GM23248 (cell line): Measurements from ENCODE around the gene PRPSAP1. TPM values are rescaled to one million over a fixed set of nuclear protein-coding genes. Genes with fewer than 3 reads are reported as not detected.

Experiments used
- DNase-seq: peaks from one replicate; pipeline ENCODE4 v3.0.0-alpha.2; 2015
- H2AFZ ChIP-seq: fragments of 200-600 bp; sonication (generic); 2 replicates; pipeline ENCODE4 v1.6.1; 2016; ENCODE audit warnings: antibody characterized with exemption
- H3F3A ChIP-seq: fragments of 200-600 bp; sonication (generic); 2 replicates; pipeline ENCODE4 v1.6.1; 2016; ENCODE audit warnings: mild to moderate bottlenecking, antibody characterized with exemption, mixed run types; ENCODE audit not compliant: insufficient read depth
- H3K27ac ChIP-seq: fragments of 200-600 bp; sonication (generic); 2 replicates; pipeline ENCODE4 v1.5.1; 2016; ENCODE audit warnings: mild to moderate bottlenecking
- H3K27me3 ChIP-seq: fragments of 200-600 bp; sonication (generic); replicated peaks from 2 replicates; pipeline ENCODE4 v1.6.1; 2016; ENCODE audit warnings: mild to moderate bottlenecking; ENCODE audit not compliant: insufficient read depth
- H3K36me3 ChIP-seq: fragments of 200-600 bp; sonication (generic); 2 replicates; pipeline ENCODE4 v1.6.1; 2016; ENCODE audit warnings: low read depth, mild to moderate bottlenecking
- H3K4me1 ChIP-seq: fragments of 200-600 bp; sonication (generic); 2 replicates; pipeline ENCODE4 v1.6.1; 2016; ENCODE audit warnings: mild to moderate bottlenecking; ENCODE audit not compliant: insufficient read depth
- H3K4me2 ChIP-seq: fragments of 200-600 bp; sonication (generic); one replicate; pipeline ENCODE4 v1.6.1; 2016; ENCODE audit warnings: mild to moderate bottlenecking; ENCODE audit not compliant: unreplicated experiment
- H3K4me3 ChIP-seq: fragments of 200-600 bp; sonication (generic); 2 replicates; pipeline ENCODE4 v1.5.1; 2016; ENCODE audit warnings: mild to moderate bottlenecking
- H3K79me2 ChIP-seq: fragments of 200-600 bp; sonication (generic); 2 replicates; pipeline ENCODE4 v1.6.1; 2016; ENCODE audit warnings: mild to moderate bottlenecking; ENCODE audit not compliant: insufficient read depth
- H3K9ac ChIP-seq: fragments of 200-600 bp; sonication (generic); 2 replicates; pipeline ENCODE4 v1.6.1; 2016; ENCODE audit warnings: mild to moderate bottlenecking
- H3K9me2 ChIP-seq: fragments of 200-600 bp; sonication (generic); 2 replicates; pipeline ENCODE4 v1.6.1; 2016; ENCODE audit warnings: mixed run types, mild to moderate bottlenecking, moderate library complexity; ENCODE audit not compliant: insufficient read depth
- H3K9me3 ChIP-seq: fragments of 200-600 bp; sonication (generic); one replicate; pipeline ENCODE4 v1.6.1; 2017; ENCODE audit warnings: low read depth
- H4K20me1 ChIP-seq: fragments of 200-600 bp; sonication (generic); 2 replicates; pipeline ENCODE4 v1.6.0; 2016; ENCODE audit not compliant: insufficient read depth
- EZH2 ChIP-seq: fragments of 200-600 bp; sonication (generic); IDR thresholded peaks from 2 replicates; pipeline ENCODE4 v1.6.1; 2018; ENCODE audit warnings: antibody characterized with exemption, mild to moderate bottlenecking; ENCODE audit not compliant: insufficient read depth, poor library complexity, severe bottlenecking
- EZH2phosphoT487 ChIP-seq: fragments of 200-600 bp; sonication (generic); IDR thresholded peaks from 2 replicates; pipeline ENCODE4 v1.6.1; 2018; ENCODE audit warnings: antibody characterized with exemption, moderate library complexity, mild to moderate bottlenecking, low read depth; ENCODE audit not compliant: insufficient read depth
- WGBS, 2 experiments: methylation state at CpG; one replicate each; pipeline ENCODE4 v1.1.6; 2015 to 2017; ENCODE audit warnings: low lambda C conversion rate in 2 of 2, low coverage in 1 of 2; ENCODE audit errors: missing lambda C conversion rate in 2 of 2; 5-methylcytosine and 5-hydroxymethylcytosine counted together
- in situ Hi-C: fragments of 300-500 bp; cut with MboI; formaldehyde crosslinking; loops from 2 replicates; pipeline ENCODE4 v1.15.0; 2020
- polyA plus RNA-seq: library from polyadenylated mRNA; unstranded; fragments of >200 nt; fragmentation: Nextera tagmentation; extraction: Ambion mirVana; gene quantifications from 2 replicates; pipeline ENCODE4 v1.2.1, GENCODE V29; 2016
- total RNA-seq: library from RNA; depleted of rRNA; stranded (reverse); fragments of >200 nt; shearing (Covaris generic); gene quantifications from 2 replicates; pipeline ENCODE4 v1.2.3, GENCODE V29; 2014

Gene PRPSAP1
- total and polyA plus RNA-seq, 2 experiments from 2014 or later = 53.2 to 56.5 TPM

DNA sequence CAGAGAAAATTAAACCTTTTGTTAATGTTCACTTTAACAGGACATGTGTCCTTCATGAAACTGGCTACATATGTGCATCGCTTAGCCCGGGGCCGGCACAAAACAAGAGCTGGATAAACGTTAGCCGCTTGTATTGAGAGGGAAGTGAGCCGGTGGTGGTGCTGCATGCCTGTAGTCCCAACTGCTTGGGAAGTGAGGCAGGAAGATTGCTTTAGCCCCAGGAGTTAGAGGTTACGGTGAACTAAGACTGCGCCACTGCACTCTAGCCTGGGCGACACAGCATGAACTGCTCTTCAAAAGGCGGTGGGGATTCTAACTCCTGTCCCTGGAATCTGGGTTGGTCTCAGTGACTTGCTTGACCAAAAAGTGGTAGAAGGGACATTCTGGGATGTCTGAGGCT, 15.7 kb upstream of the PRPSAP1 start:
- Histone ChIP-seq H3K27ac (peak overlapping the region; percentile 99), H3K4me2 (peak overlapping the region; percentile 63), H3K79me2 (peaks cover 8% of the 10 kb centered on the region; the same call in 1 of the 2 replicates), H3K27me3 (no peaks in the 10 kb centered on the region), H3K9me2 (no peaks in the 10 kb centered on the region), H3K9me3 (no peaks in the 10 kb centered on the region), H3K9ac (peak overlapping the region; percentile 71), H4K20me1 (no peaks in the 10 kb centered on the region), H3K4me3 (no peak overlapping the region), H3K4me1 (peaks cover 47% of the 10 kb centered on the region), H3F3A (peaks cover 42% of the 10 kb centered on the region), H3K36me3 (no peaks in the 10 kb centered on the region), H2AFZ (no peak overlapping the region)
- in situ Hi-C loops = no loop called here
- DNase-seq = no peak
- 76 to 77% methylated on average over 10 of the region's 10 CpGs for WGBS, 2 experiments
- no peak for TF ChIP-seq EZH2
- TF ChIP-seq EZH2phosphoT487 = no peak

DNA sequence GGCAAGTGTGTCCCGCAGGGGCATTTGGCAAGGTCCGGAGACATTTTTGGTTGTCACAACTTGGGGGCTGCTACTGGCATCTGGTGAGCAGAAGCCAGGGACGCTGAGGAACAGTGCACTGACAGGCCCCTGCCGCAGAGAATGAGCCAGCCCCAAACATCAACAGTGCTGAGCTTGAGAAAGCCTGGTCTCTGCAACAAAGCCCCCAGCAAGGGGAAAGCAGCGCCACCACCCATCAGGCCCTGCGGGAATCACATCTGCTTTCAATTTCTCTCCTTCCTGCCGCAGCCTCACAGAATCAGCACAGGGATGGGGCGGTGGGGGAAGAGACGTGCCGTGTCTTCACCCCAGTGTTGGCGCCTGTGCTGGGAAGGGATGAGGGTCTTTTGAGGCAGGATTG, 14.8 kb upstream of the PRPSAP1 start:
- Histone ChIP-seq H2AFZ (0 out of 2 replicates have a peak overlapping the region, but pooled peaks have one; percentile 30), H3K27me3 (no peaks in the 10 kb centered on the region), H3K79me2 (peaks cover 8% of the 10 kb centered on the region; the same call in 1 of the 2 replicates), H3K9me2 (no peaks in the 10 kb centered on the region), H3K27ac (no peak overlapping the region), H3K36me3 (no peaks in the 10 kb centered on the region), H3K4me1 (peaks cover 43% of the 10 kb centered on the region), H3K4me3 (no peak overlapping the region), H3F3A (peaks cover 34% of the 10 kb centered on the region), H3K4me2 (no peak overlapping the region), H4K20me1 (no peaks in the 10 kb centered on the region), H3K9me3 (no peaks in the 10 kb centered on the region), H3K9ac (peak overlapping the region; percentile 43)
- in situ Hi-C loops = no loop called here
- TF ChIP-seq EZH2phosphoT487 (no peak), EZH2 (no peak)
- peak; percentile 36 for DNase-seq
- WGBS, 2 experiments = 45 to 51% methylated on average over 11 of the region's 11 CpGs

DNA sequence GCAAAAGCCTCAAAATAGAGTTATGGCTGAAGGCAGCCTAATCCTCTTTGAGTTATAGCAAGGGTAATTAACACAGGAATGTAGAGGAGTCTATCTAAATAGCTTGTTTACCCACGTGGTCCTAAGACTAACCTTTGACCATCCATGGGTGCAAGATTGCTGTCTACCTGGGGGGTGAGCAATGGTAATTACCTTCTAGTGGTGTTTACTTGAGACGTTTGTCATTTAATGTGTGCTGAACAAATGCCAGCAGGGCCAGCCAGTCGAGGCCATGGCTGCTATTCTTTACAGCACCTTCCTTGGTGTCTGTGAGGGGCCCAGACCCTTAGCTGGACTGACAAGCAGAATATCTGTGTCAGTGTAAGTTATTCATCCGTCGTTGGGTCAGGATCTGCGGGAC, 13.9 kb upstream of the PRPSAP1 start:
- Histone ChIP-seq H3K9me2 (no peaks in the 10 kb centered on the region), H3F3A (peaks cover 25% of the 10 kb centered on the region), H3K4me1 (peaks cover 34% of the 10 kb centered on the region), H2AFZ (no peak overlapping the region), H3K27me3 (no peaks in the 10 kb centered on the region), H3K79me2 (peaks cover 8% of the 10 kb centered on the region; the same call in 1 of the 2 replicates), H3K27ac (no peak overlapping the region), H3K9ac (no peak overlapping the region), H3K4me2 (no peak overlapping the region), H4K20me1 (no peaks in the 10 kb centered on the region), H3K9me3 (no peaks in the 10 kb centered on the region), H3K4me3 (no peak overlapping the region), H3K36me3 (no peaks in the 10 kb centered on the region)
- WGBS, 2 experiments = 69 to 71% methylated on average over 6 of the region's 6 CpGs
- TF ChIP-seq EZH2 (no peak), EZH2phosphoT487 (no peak)
- no peak for DNase-seq
- in situ Hi-C loops = no loop called here

DNA sequence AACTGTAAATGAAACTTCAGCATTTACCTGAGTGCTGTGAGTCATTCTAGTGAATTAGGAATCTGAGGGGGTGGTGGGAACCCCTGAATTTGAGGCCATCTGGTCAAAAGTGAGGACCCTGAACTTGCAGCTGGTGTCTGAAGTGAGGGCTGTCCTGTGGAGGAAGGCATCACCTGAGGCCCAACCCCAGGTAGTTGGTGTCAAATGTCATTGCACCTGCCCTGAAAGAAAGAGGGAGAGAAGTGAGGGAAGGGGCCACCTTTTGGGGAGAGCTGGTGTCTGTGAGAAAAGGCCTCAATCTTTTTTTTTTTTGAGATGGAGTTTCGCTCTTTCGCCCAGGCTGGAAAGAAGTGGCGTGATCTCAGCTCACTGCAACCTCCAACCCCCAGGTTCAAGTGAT, 12.5 kb upstream of the PRPSAP1 start:
- no peaks in the 10 kb centered on the region for H3K9me3 ChIP-seq
- no peak for TF ChIP-seq EZH2
- TF ChIP-seq EZH2phosphoT487 = no peak
- peaks cover 21% of the 10 kb centered on the region for H3F3A ChIP-seq
- no peaks in the 10 kb centered on the region for H3K27me3 ChIP-seq
- 100% methylated on average over 3 of the region's 3 CpGs for WGBS, 2 experiments
- H3K9me2 ChIP-seq = no peaks in the 10 kb centered on the region
- no peak overlapping the region for H2AFZ ChIP-seq
- no peak overlapping the region for H3K27ac ChIP-seq
- H3K4me2 ChIP-seq = no peak overlapping the region
- no peaks in the 10 kb centered on the region for H3K36me3 ChIP-seq
- no peaks in the 10 kb centered on the region for H4K20me1 ChIP-seq
- H3K4me3 ChIP-seq = no peak overlapping the region
- peaks cover 32% of the 10 kb centered on the region for H3K4me1 ChIP-seq
- H3K79me2 ChIP-seq = peaks cover 8% of the 10 kb centered on the region; the same call in 1 of the 2 replicates
- H3K9ac ChIP-seq = no peak overlapping the region
- in situ Hi-C loops = no loop called here
- DNase-seq = no peak

DNA sequence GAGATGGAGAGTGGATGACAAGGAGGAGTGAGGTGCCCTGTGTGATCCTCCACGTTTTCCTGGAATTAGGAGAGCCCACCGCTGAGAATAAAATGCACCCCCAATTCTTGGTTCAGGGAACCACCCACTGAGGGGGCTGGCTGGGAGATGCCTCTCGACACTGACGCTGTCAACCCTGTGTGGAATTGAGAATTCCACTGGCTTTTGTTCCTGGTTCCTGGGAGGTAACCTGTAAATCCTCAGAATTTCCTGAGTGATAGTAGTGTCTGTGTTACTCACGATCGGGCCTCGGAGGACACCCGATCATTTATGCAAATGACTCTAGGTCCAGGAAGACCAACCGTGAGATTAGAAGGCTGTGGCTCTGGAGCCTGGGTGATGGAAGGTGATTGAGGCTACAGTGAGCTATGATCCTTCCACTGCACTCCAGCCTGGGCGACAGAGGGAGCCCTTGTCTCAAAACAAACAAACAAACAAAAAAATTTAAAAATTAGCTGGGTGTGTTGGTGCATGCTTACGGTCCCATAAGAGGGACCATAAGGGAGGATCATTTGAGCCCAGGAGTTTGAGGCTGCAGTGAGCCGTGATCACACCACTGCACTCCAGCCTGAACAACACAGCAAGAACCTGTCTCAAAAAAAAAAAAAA, 11.7 kb upstream of the PRPSAP1 start:
- DNase-seq = peak; percentile 34
- no peak for TF ChIP-seq EZH2
- no peak for TF ChIP-seq EZH2phosphoT487
- Histone ChIP-seq H3K9me2 (no peaks in the 10 kb centered on the region), H3F3A (peaks cover 16% of the 10 kb centered on the region), H3K4me1 (peaks cover 32% of the 10 kb centered on the region), H3K27me3 (no peaks in the 10 kb centered on the region), H3K36me3 (no peaks in the 10 kb centered on the region), H3K4me3 (no peak overlapping the region), H3K9me3 (no peaks in the 10 kb centered on the region), H3K79me2 (peaks cover 8% of the 10 kb centered on the region; the same call in 1 of the 2 replicates), H3K4me2 (no peak overlapping the region), H4K20me1 (no peaks in the 10 kb centered on the region), H3K9ac (no peak overlapping the region), H3K27ac (no peak overlapping the region), H2AFZ (no peak overlapping the region)
- in situ Hi-C loops = no loop called here
- WGBS, 2 experiments = 61 to 66% methylated on average over 12 of the region's 12 CpGs
